Loucy (cell line): Measurements from ENCODE around the gene TMEM45B.

Source experiments
- H2AFZ ChIP-seq: fragments of 200-600 bp; sonication (generic); 2 replicates; pipeline ENCODE4 v1.6.0; 2016; ENCODE audit warnings: antibody characterized with exemption, mild to moderate bottlenecking, low read length, moderate library complexity
- H3F3A ChIP-seq: fragments of 200-600 bp; 2 replicates; pipeline ENCODE4 v1.6.0; 2016; ENCODE audit warnings: antibody characterized with exemption, low read depth, mild to moderate bottlenecking
- H3K27me3 ChIP-seq: fragments of 200-600 bp; sonication (generic); 2 replicates; pipeline ENCODE4 v1.6.1; 2014; ENCODE audit warnings: low read length, mild to moderate bottlenecking; ENCODE audit not compliant: insufficient read depth, poor library complexity, severe bottlenecking
- H3K36me3 ChIP-seq: fragments of 200-600 bp; sonication (generic); 2 replicates; pipeline ENCODE4 v1.6.1; 2016; ENCODE audit warnings: low read length; ENCODE audit not compliant: insufficient read depth
- H3K4me1 ChIP-seq: fragments of 200-600 bp; sonication (generic); 2 replicates; pipeline ENCODE4 v1.5.1; 2014; ENCODE audit warnings: low read length, mild to moderate bottlenecking; ENCODE audit not compliant: insufficient read depth, poor library complexity, severe bottlenecking
- H3K4me2 ChIP-seq: fragments of 200-600 bp; sonication (generic); 2 replicates; pipeline ENCODE4 v1.6.0; 2014; ENCODE audit warnings: antibody characterized with exemption, low read length, low read depth, mild to moderate bottlenecking; ENCODE audit not compliant: poor library complexity, severe bottlenecking
- H3K4me3 ChIP-seq: fragments of 200-600 bp; sonication (generic); 2 replicates; pipeline ENCODE4 v1.5.1; 2014; ENCODE audit warnings: low read length, mild to moderate bottlenecking, mixed read lengths; ENCODE audit not compliant: poor library complexity, severe bottlenecking
- H3K79me2 ChIP-seq: fragments of 200-600 bp; sonication (generic); 2 replicates; pipeline ENCODE4 v1.6.1; 2014; ENCODE audit warnings: low read length; ENCODE audit not compliant: insufficient read depth
- H3K9ac ChIP-seq: fragments of 200-600 bp; sonication (generic); 2 replicates; pipeline ENCODE4 v1.6.0; 2014; ENCODE audit warnings: mild to moderate bottlenecking, low read depth, low read length, moderate library complexity; ENCODE audit not compliant: poor library complexity, severe bottlenecking
- H3K9me2 ChIP-seq: fragments of 200-600 bp; sonication (generic); replicated peaks from 2 replicates; pipeline ENCODE4 v1.6.1; 2016; ENCODE audit warnings: low read depth, low read length, mixed read lengths
- H3K9me3 ChIP-seq: fragments of 200-600 bp; sonication (generic); 2 replicates; pipeline ENCODE4 v1.6.1; 2014; ENCODE audit warnings: mild to moderate bottlenecking, antibody characterized with exemption, low read length, low read depth; ENCODE audit not compliant: insufficient read depth
- H4K20me1 ChIP-seq: fragments of 200-600 bp; sonication (generic); 2 replicates; pipeline ENCODE4 v1.6.0; 2014; ENCODE audit warnings: antibody characterized with exemption, low read length, mild to moderate bottlenecking; ENCODE audit not compliant: insufficient read depth, poor library complexity, severe bottlenecking
- CTCF ChIP-seq: fragments of 200-600 bp; sonication (generic); conservative IDR thresholded peaks from 2 replicates; pipeline ENCODE4 v1.5.1; 2014; ENCODE audit warnings: mild to moderate bottlenecking, antibody characterized with exemption, low read length
- EZH2phosphoT487 ChIP-seq: fragments of 200-600 bp; IDR thresholded peaks from 2 replicates; pipeline ENCODE4 v1.6.1; 2018; ENCODE audit warnings: antibody characterized with exemption, mild to moderate bottlenecking, moderate library complexity, borderline replicate concordance

The TMEM45B gene

GRCh38 chr11:129888451-129888850 is 72.8 kb downstream of the TMEM45B start:
- H3K9me3 ChIP-seq: no peaks in the 10 kb centered on the region
- peaks cover 68% of the 10 kb centered on the region for H3K4me1 ChIP-seq
- peak overlapping the region; percentile 97 for H3K4me2 ChIP-seq
- peaks cover 67% of the 10 kb centered on the region for H3K79me2 ChIP-seq
- H2AFZ ChIP-seq: no peak overlapping the region
- no peaks in the 10 kb centered on the region for H3K27me3 ChIP-seq
- H3K36me3 ChIP-seq: peaks cover 41% of the 10 kb centered on the region
- peak overlapping the region; percentile 56 for H3K9ac ChIP-seq
- peak overlapping the region; percentile 61 for H3K4me3 ChIP-seq
- TF ChIP-seq EZH2phosphoT487: no peak
- no peak for TF ChIP-seq CTCF
- H3K9me2 ChIP-seq: no peaks in the 10 kb centered on the region
- H3F3A ChIP-seq: peaks cover 15% of the 10 kb centered on the region; the same call in 1 of the 2 replicates
- H4K20me1 ChIP-seq: peaks cover under 1% of the 10 kb centered on the region

- Histone ChIP-seq H3K9ac (peak overlapping the region; percentile 90), H3K79me2 (peaks cover 57% of the 10 kb centered on the region), H4K20me1 (peaks cover 17% of the 10 kb centered on the region), H3K27me3 (peaks cover 3% of the 10 kb centered on the region), H3K4me2 (peak overlapping the region; percentile 97), H2AFZ (peak overlapping the region; percentile 87), H3K9me2 (no peaks in the 10 kb centered on the region), H3K36me3 (no peaks in the 10 kb centered on the region; the same call in 1 of the 2 replicates), H3K4me3 (peak overlapping the region; percentile 100), H3K4me1 (peaks cover 54% of the 10 kb centered on the region), H3K9me3 (no peaks in the 10 kb centered on the region), H3F3A (no peaks in the 10 kb centered on the region)
- TF ChIP-seq EZH2phosphoT487: no peak
- no peak for TF ChIP-seq CTCF
These were observed 78.9 kb downstream of the TMEM45B start for GRCh38 chr11:129894278-129895125.

DNA sequence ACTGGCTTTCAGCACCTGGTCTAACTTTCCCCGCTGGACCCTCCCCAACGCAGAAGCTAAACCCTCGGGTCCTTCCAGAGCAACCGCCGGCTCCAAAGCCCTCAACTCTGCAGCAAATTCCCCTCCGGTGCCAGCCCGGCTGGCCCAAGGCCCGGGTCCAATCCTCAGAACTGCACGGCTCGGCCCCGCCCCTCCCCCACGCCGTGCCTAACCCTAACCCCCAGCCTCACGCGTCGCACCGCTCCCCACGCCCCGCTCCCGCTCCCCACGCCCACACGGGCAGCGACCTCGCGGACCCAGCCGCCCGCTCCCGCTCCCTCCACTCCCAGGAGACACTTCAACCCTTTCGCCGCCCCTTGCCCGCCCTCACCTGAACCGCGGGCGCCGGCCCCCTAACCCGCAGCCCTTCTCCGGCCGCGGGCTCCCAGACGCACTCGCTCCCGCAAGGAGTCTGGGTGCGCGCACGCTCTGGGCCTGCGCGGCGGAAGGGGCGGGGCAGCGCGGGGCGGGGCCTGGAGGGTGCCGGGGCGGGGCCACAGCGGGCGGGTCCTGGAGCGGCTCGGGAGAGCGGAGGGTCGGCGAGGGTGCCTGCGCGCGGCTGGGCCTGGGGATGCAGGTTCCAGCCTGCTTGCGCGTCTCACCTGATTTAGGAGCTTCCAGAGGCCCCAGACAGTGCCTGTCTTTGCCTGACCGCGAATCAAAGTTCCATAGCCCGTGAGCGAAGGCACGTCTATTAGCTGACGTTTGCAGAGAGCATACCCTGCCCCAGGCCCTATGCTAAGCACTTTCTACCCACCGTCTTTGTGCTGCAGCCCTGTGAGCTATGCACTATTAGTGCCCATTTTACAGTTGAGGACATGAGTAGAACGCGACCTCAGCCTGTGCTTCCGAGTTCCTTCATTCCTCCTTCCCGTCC is 79.7 kb downstream of the TMEM45B start, which contains the start of gene NFRKB:
TSS of gene NFRKB (minus strand) at position 453 of the 916 bp plus-strand sequence. CDS start 2,729 bp downstream, outside the sequence.
- H3K79me2 ChIP-seq: peaks cover 48% of the 10 kb centered on the region
- peaks cover 17% of the 10 kb centered on the region for H4K20me1 ChIP-seq
- H3K9me3 ChIP-seq: no peaks in the 10 kb centered on the region
- H3K9me2 ChIP-seq: no peaks in the 10 kb centered on the region
- no peaks in the 10 kb centered on the region for H3F3A ChIP-seq
- peaks cover 45% of the 10 kb centered on the region for H3K4me1 ChIP-seq
- H3K27me3 ChIP-seq: peaks cover 3% of the 10 kb centered on the region
- peak within 1 kb of the TSS; percentile 97 for H3K4me2 ChIP-seq
- peak within 1 kb of the TSS; percentile 100 for H3K4me3 ChIP-seq
- TF ChIP-seq CTCF (no peak), EZH2phosphoT487 (no peak)
- peak within 1 kb of the TSS; percentile 91 for H2AFZ ChIP-seq
- H3K9ac ChIP-seq: peak within 1 kb of the TSS; percentile 90
- no peaks in the 10 kb centered on the region; the same call in 1 of the 2 replicates for H3K36me3 ChIP-seq
